PFSK-1 (cell line): ENCODE results near the gene PCDHB4.

Experiments used
- REST ChIP-seq, 2 experiments: IDR thresholded peaks; 2 replicates each; pipeline versions ENCODE4 v1.6.1 to v1.8.0; 2011 to 2012; ENCODE audit warnings: low read depth in 2 of 2, low read length in 2 of 2, control low read depth in 1 of 2, inconsistent platforms in 1 of 2, mild to moderate bottlenecking in 1 of 2, moderate library complexity in 1 of 2; ENCODE audit not compliant: insufficient read depth in 1 of 2
- SIN3A ChIP-seq: IDR thresholded peaks from 2 replicates; pipeline ENCODE4 v1.6.1; 2012; ENCODE audit warnings: mild to moderate bottlenecking, low read length, moderate library complexity, borderline replicate concordance; ENCODE audit not compliant: insufficient read depth

DNA sequence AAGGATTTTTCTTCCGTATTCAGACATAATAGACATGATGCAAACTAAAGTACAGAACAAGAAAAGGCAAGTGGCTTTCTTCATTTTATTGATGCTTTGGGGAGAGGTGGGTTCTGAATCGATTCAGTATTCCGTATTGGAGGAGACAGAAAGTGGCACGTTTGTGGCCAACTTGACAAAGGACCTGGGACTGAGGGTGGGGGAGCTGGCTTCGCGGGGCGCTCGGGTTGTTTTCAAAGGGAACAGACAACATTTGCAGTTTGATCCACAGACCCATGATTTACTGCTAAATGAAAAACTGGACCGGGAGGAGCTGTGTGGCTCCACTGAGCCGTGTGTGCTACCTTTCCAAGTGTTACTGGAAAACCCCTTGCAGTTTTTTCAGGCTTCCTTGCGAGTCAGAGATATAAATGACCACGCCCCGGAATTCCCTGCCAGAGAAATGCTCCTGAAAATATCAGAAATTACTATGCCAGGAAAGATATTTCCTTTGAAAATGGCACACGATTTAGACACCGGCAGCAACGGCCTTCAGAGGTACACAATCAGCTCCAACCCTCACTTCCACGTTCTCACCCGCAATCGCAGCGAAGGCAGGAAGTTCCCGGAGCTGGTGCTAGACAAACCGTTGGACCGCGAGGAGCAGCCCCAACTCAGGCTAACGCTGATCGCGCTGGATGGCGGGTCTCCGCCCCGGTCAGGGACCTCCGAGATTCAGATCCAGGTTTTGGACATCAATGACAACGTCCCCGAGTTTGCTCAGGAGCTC, 28.8 kb downstream of the PCDHB4 start:
- TF ChIP-seq SIN3A = no peak
- no peak for TF ChIP-seq REST (IDR thresholded peaks at IDR 0.05; ENCODE audit: insufficient read depth in 1 of 2, low read depth in 2 of 2, low read length in 2 of 2)
